PFSK-1 (cell line): ENCODE results near the gene BRI3.

Experiments used
- FOXP2 ChIP-seq: optimal IDR thresholded peaks from 2 replicates; pipeline ENCODE3; 2011; ENCODE audit warnings: borderline replicate concordance, control low read depth, inconsistent platforms; ENCODE audit not compliant: insufficient read depth; ENCODE audit errors: extremely low read length, extremely low read depth
- POLR2AphosphoS5 ChIP-seq: IDR thresholded peaks from 2 replicates; pipeline ENCODE4 v1.6.1; 2012; ENCODE audit warnings: low read depth, mild to moderate bottlenecking, control low read depth, low read length, moderate library complexity
- REST ChIP-seq, 2 experiments: IDR thresholded peaks; 2 replicates each; pipeline versions ENCODE4 v1.6.1 to v1.8.0; 2011 to 2012; ENCODE audit warnings: low read depth in 2 of 2, low read length in 2 of 2, control low read depth in 1 of 2, inconsistent platforms in 1 of 2, mild to moderate bottlenecking in 1 of 2, moderate library complexity in 1 of 2; ENCODE audit not compliant: insufficient read depth in 1 of 2
- SIN3A ChIP-seq: IDR thresholded peaks from 2 replicates; pipeline ENCODE4 v1.6.1; 2012; ENCODE audit warnings: mild to moderate bottlenecking, low read length, moderate library complexity, borderline replicate concordance; ENCODE audit not compliant: insufficient read depth
- TAF1 ChIP-seq: IDR thresholded peaks from 2 replicates; pipeline ENCODE4 v1.6.1; 2012; ENCODE audit warnings: low read length, control low read depth, borderline replicate concordance; ENCODE audit not compliant: insufficient read depth

- TF ChIP-seq POLR2AphosphoS5 (no peak), REST (IDR thresholded peaks at IDR 0.05; ENCODE audit: insufficient read depth in 1 of 2, low read depth in 2 of 2, low read length in 2 of 2) (no peak), TAF1 (no peak), SIN3A (no peak), FOXP2 (no peak)
These were observed 6.8 kb downstream of the BRI3 start for GRCh38 chr7:98288064-98288823.
